Measurements from ENCODE around the gene SEC24D.

SEC24D gene

GRCh38 chr4:118684873-118685811 lies 150.8 kb downstream of the SEC24D start, which contains the start of gene METTL14:
Gene METTL14, plus strand, starts transcription at chr4:118685392. Its CDS starts 143 bp downstream, at chr4:118685535.
- peak; percentile 72 for FAIRE-seq

GRCh38 chr4:118683513-118683912 lies 152.4 kb downstream of the SEC24D start:
- no peak for FAIRE-seq

- FAIRE-seq: peak; percentile 19
Measured at GRCh38 chr4:118682928-118683327, 153.0 kb downstream of the SEC24D start.

- FAIRE-seq: no peak
Measured at GRCh38 chr4:118680808-118681207, 155.1 kb downstream of the SEC24D start.

- no peak for FAIRE-seq
Measured at GRCh38 chr4:118676128-118676527, 159.8 kb downstream of the SEC24D start.
